GM21723 (cell line): ENCODE measurements around the gene IL1RAPL2.
"Not testable (repeated sequence)": the region's sequence is repeated elsewhere in the genome, so short reads cannot be mapped to it uniquely, and the experiment has no call there.

Source experiments
- ATAC-seq: cut with Tn5 transposase; IDR thresholded peaks from one replicate; pipeline ENCODE4 v1.9.1; 2021; ENCODE audit warnings: mild to moderate bottlenecking, moderate library complexity; ENCODE audit not compliant: unreplicated experiment

IL1RAPL2 gene

GRCh38 chrX:105753411-105753810 is 1187.4 kb downstream of the IL1RAPL2 start:
- no peak for ATAC-seq

GRCh38 chrX:105754286-105754964 is 1188.4 kb downstream of the IL1RAPL2 start:
- ATAC-seq = no peak

GRCh38 chrX:105755109-105755508 is 1189.1 kb downstream of the IL1RAPL2 start:
- ATAC-seq = no peak

- no peak for ATAC-seq
Observed at GRCh38 chrX:105758754-105759153, 1192.8 kb downstream of the IL1RAPL2 start.

GRCh38 chrX:105759598-105759997 is 1193.6 kb downstream of the IL1RAPL2 start:
- ATAC-seq = no peak

GRCh38 chrX:105765691-105766090 is 1199.7 kb downstream of the IL1RAPL2 start:
- ATAC-seq = no peak

GRCh38 chrX:105773801-105774200 is 1207.8 kb downstream of the IL1RAPL2 start:
- ATAC-seq = no peak

GRCh38 chrX:105775679-105776078 is 1209.7 kb downstream of the IL1RAPL2 start:
- no peak for ATAC-seq

GRCh38 chrX:105781804-105782203 is 1215.8 kb downstream of the IL1RAPL2 start:
- no peak for ATAC-seq

- not testable (repeated sequence) for ATAC-seq
Observed at GRCh38 chrX:105796877-105797276, 1230.9 kb downstream of the IL1RAPL2 start.

GRCh38 chrX:105803891-105804290 is 1237.9 kb downstream of the IL1RAPL2 start:
- no peak for ATAC-seq

GRCh38 chrX:105805655-105806054 is 1239.7 kb downstream of the IL1RAPL2 start:
- not testable (repeated sequence) for ATAC-seq

- ATAC-seq = no peak
Observed at GRCh38 chrX:105816517-105816916, 1250.5 kb downstream of the IL1RAPL2 start.
